HG02852 (cell line): ENCODE data around the gene COL5A3.
"Not testable (repeated sequence)": the region's sequence is repeated elsewhere in the genome, so short reads cannot be mapped to it uniquely, and the experiment has no call there.

Source experiments
- ATAC-seq: cut with Tn5 transposase; IDR thresholded peaks from one replicate; pipeline ENCODE4 v1.9.1; 2021; ENCODE audit warnings: mild to moderate bottlenecking, moderate library complexity; ENCODE audit not compliant: unreplicated experiment

The COL5A3 gene

GRCh38 chr19:10010247-10010691, at the start of gene COL5A3:
TSS of gene COL5A3 (minus strand) at chr19:10010504. CDS start at chr19:10010385, 119 bp downstream.
- ATAC-seq: no peak

GRCh38 chr19:10052602-10053360, 42.5 kb upstream of the COL5A3 start:
- ATAC-seq: no peak

GRCh38 chr19:10049626-10050025, 39.3 kb upstream of the COL5A3 start:
- ATAC-seq: no peak

- ATAC-seq: no peak
Measured at GRCh38 chr19:10045371-10045770, 35.1 kb upstream of the COL5A3 start.

GRCh38 chr19:10044390-10044789, 34.1 kb upstream of the COL5A3 start:
- ATAC-seq: no peak

GRCh38 chr19:10043286-10043927, 33.1 kb upstream of the COL5A3 start:
- no peak for ATAC-seq

- no peak for ATAC-seq
Measured at GRCh38 chr19:10037809-10038208, 27.5 kb upstream of the COL5A3 start.

GRCh38 chr19:10037367-10037766, 27.1 kb upstream of the COL5A3 start:
- no peak for ATAC-seq

- ATAC-seq: no peak
Measured at GRCh38 chr19:10036601-10037071, 26.3 kb upstream of the COL5A3 start.

- ATAC-seq: no peak
Measured at GRCh38 chr19:10033614-10034013, 23.3 kb upstream of the COL5A3 start.

- no peak for ATAC-seq
Measured at GRCh38 chr19:10027158-10027997, 17.1 kb upstream of the COL5A3 start.

GRCh38 chr19:10026744-10027143, 16.4 kb upstream of the COL5A3 start:
- no peak for ATAC-seq

GRCh38 chr19:10023096-10023495, 12.8 kb upstream of the COL5A3 start:
- ATAC-seq: not testable (repeated sequence)

- no peak for ATAC-seq
Measured at GRCh38 chr19:10021863-10022262, 11.6 kb upstream of the COL5A3 start.

GRCh38 chr19:10021446-10021845, 11.1 kb upstream of the COL5A3 start:
- ATAC-seq: no peak

GRCh38 chr19:10020851-10021250, 10.5 kb upstream of the COL5A3 start:
- ATAC-seq: no peak

GRCh38 chr19:10019246-10019645, 8.9 kb upstream of the COL5A3 start:
- no peak for ATAC-seq

GRCh38 chr19:10018786-10019185, 8.5 kb upstream of the COL5A3 start:
- ATAC-seq: no peak

GRCh38 chr19:10018263-10018662, 8.0 kb upstream of the COL5A3 start:
- no peak for ATAC-seq

GRCh38 chr19:10013834-10014618, 3.7 kb upstream of the COL5A3 start:
- ATAC-seq: no peak

GRCh38 chr19:10013316-10013715, 3.0 kb upstream of the COL5A3 start, which contains the start of gene RDH8:
TSS of gene RDH8 (plus strand) at chr19:10013483. CDS start at chr19:10013498, 15 bp downstream.
- ATAC-seq: no peak
